A549 (cell line): ENCODE results near the gene SURF1. TPM values are rescaled to one million over a fixed set of nuclear protein-coding genes. Genes with fewer than 3 reads are reported as not detected.
A peak's percentile ranks its signal among the peaks of the same experiment; 100 is the strongest.

Experiments
- ATAC-seq, 2 experiments: fragments of 200-7000 bp in 1 of 2; fragments of >200 bp in 1 of 2; cut with Nextera tagmentation in 1 of 2; cut with Tn5 transposase in 1 of 2; 3 replicates each; pipeline versions ENCODE4 v1.8.0 to v1.9.1; 2018 to 2020; ENCODE audit warnings: mild to moderate bottlenecking in 1 of 2, moderate library complexity in 1 of 2
- CTCF ChIA-PET: fragments of 300-600 bp; sonication (Branson Sonifier 250); formaldehyde crosslinking; extraction: SDS; loops from one replicate; lab custom pipeline; 2021; ENCODE audit warnings: antibody characterized with exemption, inconsistent platforms; lab: Yijun Ruan, JAX
- POLR2A ChIA-PET: fragments of 350-600 bp; formaldehyde crosslinking; extraction: SDS; loops from one replicate; lab custom pipeline; 2021; ENCODE audit warnings: antibody characterized with exemption, inconsistent platforms; lab: Yijun Ruan, JAX
- DNase-seq, 2 experiments: peaks; one replicate each; pipeline versions ENCODE4 v3.0.0 to v3.0.0-alpha.2; 2011 to 2016; ENCODE audit warnings: low read depth in 1 of 2, low spot score in 1 of 2
- FAIRE-seq: peaks from 2 replicates; lab custom pipeline; 2011; peaks lifted over from hg19 to GRCh38; lab: Jason Lieb, UNC
- H3K27ac ChIP-seq, 2 experiments: fragments of >200 bp; sonication (Bioruptor Twin); formaldehyde crosslinking; 3 replicates each; pipeline ENCODE4 v1.5.1; 2016 to 2017
- H3K4me1 ChIP-seq: fragments of >200 bp; sonication (Bioruptor Twin); formaldehyde crosslinking; 3 replicates; pipeline ENCODE4 v1.6.1; 2016
- H3K4me2 ChIP-seq: fragments of >200 bp; sonication (Bioruptor Twin); formaldehyde crosslinking; 3 replicates; pipeline ENCODE4 v1.6.1; 2016
- H3K4me3 ChIP-seq: fragments of >200 bp; sonication (Bioruptor Twin); formaldehyde crosslinking; 3 replicates; pipeline ENCODE4 v1.5.1; 2016
- H3K9me3 ChIP-seq: fragments of >200 bp; sonication (Bioruptor Twin); formaldehyde crosslinking; 3 replicates; pipeline ENCODE4 v1.6.1; 2016
- BHLHE40 ChIP-seq: IDR thresholded peaks from 2 replicates; pipeline ENCODE4 v1.6.1; 2012; ENCODE audit warnings: low read depth, low read length, inconsistent platforms
- CHD4 ChIP-seq: fragments of 200-600 bp; sonication (generic); IDR thresholded peaks from 2 replicates; pipeline ENCODE4 v1.6.1; 2016; ENCODE audit warnings: antibody characterized with exemption, mild to moderate bottlenecking, borderline replicate concordance
- EHMT2 ChIP-seq: fragments of 200-600 bp; sonication (generic); IDR thresholded peaks from 2 replicates; pipeline ENCODE4 v1.6.1; 2016; ENCODE audit warnings: antibody characterized with exemption, low read depth, mild to moderate bottlenecking, moderate library complexity
- ELK1 ChIP-seq: fragments of 150-350 bp; IDR thresholded peaks from 2 replicates; pipeline ENCODE4 v1.6.1; 2014; ENCODE audit warnings: low read depth, mild to moderate bottlenecking, low read length
- FOSB ChIP-seq: fragments of 250-450 bp; sonication (Bioruptor Pico); IDR thresholded peaks from 2 replicates; pipeline ENCODE4 v1.5.0; 2020; ENCODE audit warnings: mild to moderate bottlenecking, moderate library complexity
- FOSL2 ChIP-seq, 2 experiments: fragments of 450-650 bp in 1 of 2; fragments of >200 bp in 1 of 2; sonication (Bioruptor Twin) in 1 of 2; formaldehyde crosslinking; IDR thresholded peaks; 2 replicates each; pipeline versions ENCODE4 v1.5.0 to v1.6.1; 2016 to 2020; ENCODE audit warnings: mild to moderate bottlenecking in 1 of 2, moderate library complexity in 1 of 2
- FOXS1 ChIP-seq: fragments of 250-450 bp; sonication (Bioruptor Pico); IDR thresholded peaks from 2 replicates; pipeline ENCODE4 v1.5.0; 2020; ENCODE audit warnings: mild to moderate bottlenecking, moderate library complexity
- HDAC2 ChIP-seq: fragments of 200-600 bp; sonication (generic); IDR thresholded peaks from 2 replicates; pipeline ENCODE4 v1.6.1; 2016
- JUN ChIP-seq, 2 experiments: fragments of >200 bp; sonication (Bioruptor Twin); formaldehyde crosslinking; IDR thresholded peaks; 2 replicates in 1 of 2; 3 replicates in 1 of 2; pipeline ENCODE4 v1.6.1; 2016 to 2017
- MAFK ChIP-seq: fragments of 450-650 bp; IDR thresholded peaks from 2 replicates; pipeline ENCODE4 v1.6.1; 2014; ENCODE audit not compliant: partially characterized antibody
- MAX ChIP-seq: IDR thresholded peaks from 2 replicates; pipeline ENCODE4 v1.6.1; 2012
- NPAS2 ChIP-seq: fragments of 250-450 bp; sonication (Bioruptor Pico); IDR thresholded peaks from 2 replicates; pipeline ENCODE4 v1.8.0; 2022; ENCODE audit warnings: mild to moderate bottlenecking, moderate library complexity, borderline replicate concordance
- NR3C1 ChIP-seq: fragments of >200 bp; sonication (Bioruptor Twin); formaldehyde crosslinking; IDR thresholded peaks from 3 replicates; pipeline ENCODE4 v1.6.1; 2017
- RNF2 ChIP-seq: fragments of 200-600 bp; sonication (generic); IDR thresholded peaks from 2 replicates; pipeline ENCODE4 v1.6.1; 2016; ENCODE audit warnings: low read depth, mild to moderate bottlenecking, antibody characterized with exemption, moderate library complexity, borderline replicate concordance
- SMC3 ChIP-seq: fragments of >200 bp; sonication (Bioruptor Twin); formaldehyde crosslinking; IDR thresholded peaks from 3 replicates; pipeline ENCODE4 v1.6.1; 2018; ENCODE audit warnings: inconsistent platforms
- SREBF2 ChIP-seq: fragments of 450-650 bp; IDR thresholded peaks from 2 replicates; pipeline ENCODE4 v1.6.1; 2014; ENCODE audit warnings: mild to moderate bottlenecking, moderate library complexity
- ZNF302 ChIP-seq: fragments of 250-450 bp; sonication (Bioruptor Pico); IDR thresholded peaks from 2 replicates; pipeline ENCODE4 v1.9.0; 2021; ENCODE audit warnings: inconsistent platforms, mild to moderate bottlenecking, moderate library complexity
- WGBS: methylation state at CpG from one replicate; pipeline ENCODE4 v1.1.6; 2017; ENCODE audit errors: missing lambda C conversion rate; 5-methylcytosine and 5-hydroxymethylcytosine counted together
- polyA plus RNA-seq, 4 experiments: library from polyadenylated mRNA; depleted of rRNA in 3 of 4; stranded (reverse); fragments of >200 nt; fragmentation: RNase III in 1 of 4; extraction: RNeasy Plus Mini Kit Qiagen cat#74134 plus additional on column Dnase treatment in 1 of 4; gene quantifications; 2 replicates in 3 of 4; 3 replicates in 1 of 4; pipeline ENCODE4 v1.2.3, GENCODE V29; 2011 to 2017
- TF ChIP-seq, protein P1 (sequence below): IDR thresholded peaks from 2 replicates; pipeline ENCODE4 v1.6.1; 2012
- TF ChIP-seq, protein P2 (sequence below): fragments of >200 bp; sonication (Bioruptor Twin); formaldehyde crosslinking; IDR thresholded peaks from 3 replicates; pipeline ENCODE4 v1.5.1; 2016

Gene SURF1
- polyA plus RNA-seq, 2 of the 4 experiments (the other 2 are of a cell fraction), result 28.6 to 47.5 TPM

GRCh38 chr9:133344979-133345378, 11.3 kb downstream of the SURF1 start:
- TF ChIP-seq, protein P1, sequence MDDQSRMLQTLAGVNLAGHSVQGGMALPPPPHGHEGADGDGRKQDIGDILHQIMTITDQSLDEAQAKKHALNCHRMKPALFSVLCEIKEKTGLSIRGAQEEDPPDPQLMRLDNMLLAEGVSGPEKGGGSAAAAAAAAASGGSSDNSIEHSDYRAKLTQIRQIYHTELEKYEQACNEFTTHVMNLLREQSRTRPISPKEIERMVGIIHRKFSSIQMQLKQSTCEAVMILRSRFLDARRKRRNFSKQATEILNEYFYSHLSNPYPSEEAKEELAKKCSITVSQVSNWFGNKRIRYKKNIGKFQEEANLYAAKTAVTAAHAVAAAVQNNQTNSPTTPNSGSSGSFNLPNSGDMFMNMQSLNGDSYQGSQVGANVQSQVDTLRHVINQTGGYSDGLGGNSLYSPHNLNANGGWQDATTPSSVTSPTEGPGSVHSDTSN, result no peak
- TF ChIP-seq NR3C1 (no peak), ELK1 (no peak), FOSL2 (IDR thresholded peaks at IDR 0.05) (no peak), FOSL2 (CRISPR knock-in tag; IDR thresholded peaks at IDR 0.05) (no peak), MAFK (no peak), SREBF2 (no peak), MAX (no peak), ZNF302 (no peak)
- FAIRE-seq, result no peak
- Histone ChIP-seq H3K4me3 (no peak overlapping the region), H3K9me3 (no peaks in the 10 kb centered on the region), H3K27ac (no peak overlapping the region), H3K4me2 (no peak overlapping the region), H3K4me1 (peaks cover 14% of the 10 kb centered on the region)
- ChIA-PET CTCF (interaction anchor here (1.5 to 6.2 kb wide), 4 partner anchors 12 to 159 kb away, joined by 4 to 59 read pairs (median 13); partner anchors contain the start of genes SURF1 and SURF2), POLR2A (no interaction called here)
- ATAC-seq, result no peak
- WGBS, result 96% methylated on average over 12 of the region's 12 CpGs
- DNase-seq, result no peak

- no peak overlapping the region for H3K4me2 ChIP-seq
- no peak overlapping the region for H3K27ac ChIP-seq
- no peak for TF ChIP-seq BHLHE40
- no peak for TF ChIP-seq FOXS1 (CRISPR knock-in tag)
- no peak for TF ChIP-seq FOSB (CRISPR knock-in tag)
- TF ChIP-seq CHD4, result no peak
- no peak for TF ChIP-seq RNF2
- TF ChIP-seq JUN (IDR thresholded peaks at IDR 0.05), result no peak
- TF ChIP-seq EHMT2, result no peak
- TF ChIP-seq NPAS2, result no peak
- TF ChIP-seq SMC3, result no peak
- H3K9me3 ChIP-seq, result no peaks in the 10 kb centered on the region
- POLR2A ChIA-PET, result no interaction called here
- WGBS, result 95% methylated on average over 16 of the region's 19 CpGs
- H3K4me3 ChIP-seq, result no peak overlapping the region
- H3K4me1 ChIP-seq, result peaks cover 7% of the 10 kb centered on the region
- CTCF ChIA-PET, result interaction anchor here (1.0 to 6.2 kb wide), 7 partner anchors 13 to 158 kb away, joined by 3 to 59 read pairs (median 5); partner anchors contain the start of genes SURF1 and SURF2
- DNase-seq (no peak), FAIRE-seq (no peak), ATAC-seq (no peak)
These were observed 12.2 kb downstream of the SURF1 start for GRCh38 chr9:133344071-133344470.

GRCh38 chr9:133342570-133342969, 13.7 kb downstream of the SURF1 start:
- Histone ChIP-seq H3K4me2 (no peak overlapping the region), H3K27ac (no peak overlapping the region)
- peak in 1 of 2 experiments; percentile 39; a peak in 3 of 6 replicates for ATAC-seq
- CTCF ChIA-PET, result interaction anchor here (0.8 to 6.2 kb wide), 15 partner anchors 9 to 450 kb away, joined by 3 to 59 read pairs (median 5); partner anchors contain the start of genes SURF1 and SURF2
- TF ChIP-seq, protein P2, sequence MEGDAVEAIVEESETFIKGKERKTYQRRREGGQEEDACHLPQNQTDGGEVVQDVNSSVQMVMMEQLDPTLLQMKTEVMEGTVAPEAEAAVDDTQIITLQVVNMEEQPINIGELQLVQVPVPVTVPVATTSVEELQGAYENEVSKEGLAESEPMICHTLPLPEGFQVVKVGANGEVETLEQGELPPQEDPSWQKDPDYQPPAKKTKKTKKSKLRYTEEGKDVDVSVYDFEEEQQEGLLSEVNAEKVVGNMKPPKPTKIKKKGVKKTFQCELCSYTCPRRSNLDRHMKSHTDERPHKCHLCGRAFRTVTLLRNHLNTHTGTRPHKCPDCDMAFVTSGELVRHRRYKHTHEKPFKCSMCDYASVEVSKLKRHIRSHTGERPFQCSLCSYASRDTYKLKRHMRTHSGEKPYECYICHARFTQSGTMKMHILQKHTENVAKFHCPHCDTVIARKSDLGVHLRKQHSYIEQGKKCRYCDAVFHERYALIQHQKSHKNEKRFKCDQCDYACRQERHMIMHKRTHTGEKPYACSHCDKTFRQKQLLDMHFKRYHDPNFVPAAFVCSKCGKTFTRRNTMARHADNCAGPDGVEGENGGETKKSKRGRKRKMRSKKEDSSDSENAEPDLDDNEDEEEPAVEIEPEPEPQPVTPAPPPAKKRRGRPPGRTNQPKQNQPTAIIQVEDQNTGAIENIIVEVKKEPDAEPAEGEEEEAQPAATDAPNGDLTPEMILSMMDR, result peak; percentile 11; the same call in 2 of the 3 replicates
- TF ChIP-seq HDAC2 (no peak), FOSL2 (IDR thresholded peaks at IDR 0.05) (no peak), FOSL2 (CRISPR knock-in tag; IDR thresholded peaks at IDR 0.05) (no peak)
- TF ChIP-seq, all 56 proteins: peak for 1
- no peak overlapping the region for H3K4me3 ChIP-seq
- FAIRE-seq, result no peak
- WGBS, result 85% methylated on average over 11 of the region's 11 CpGs
- no peaks in the 10 kb centered on the region for H3K9me3 ChIP-seq
- POLR2A ChIA-PET, result interaction anchor here (0.8 to 1.0 kb wide), 2 partner anchors 13 to 14 kb away, joined by 3 to 4 read pairs; partner anchors contain the start of genes SURF1 and SURF2
- DNase-seq, result no peak
- H3K4me1 ChIP-seq, result peaks cover 7% of the 10 kb centered on the region
